ENCODE results near the gene GTPBP4.

- TF ChIP-seq LEF1 (IDR thresholded peaks at IDR 0.05; ENCODE audit: borderline replicate concordance) (no peak), ELF4 (IDR thresholded peaks at IDR 0.05) (no peak), ZNF384 (IDR thresholded peaks at IDR 0.05) (no peak), TARDBP (IDR thresholded peaks at IDR 0.05) (no peak), FOXM1 (IDR thresholded peaks at IDR 0.05; ENCODE audit: borderline replicate concordance) (no peak), FOXK2 (IDR thresholded peaks at IDR 0.05) (no peak)
Measured at GRCh38 chr10:1019362-1019761, 31.1 kb downstream of the GTPBP4 start.
